Measurements from ENCODE around the gene ENDOU. TPM values are rescaled to one million over a fixed set of nuclear protein-coding genes. Genes with fewer than 3 reads are reported as not detected.

The ENDOU gene
- polyA plus RNA-seq, 3 donors = 0.17 to 0.40 TPM; not detected in 1

DNA sequence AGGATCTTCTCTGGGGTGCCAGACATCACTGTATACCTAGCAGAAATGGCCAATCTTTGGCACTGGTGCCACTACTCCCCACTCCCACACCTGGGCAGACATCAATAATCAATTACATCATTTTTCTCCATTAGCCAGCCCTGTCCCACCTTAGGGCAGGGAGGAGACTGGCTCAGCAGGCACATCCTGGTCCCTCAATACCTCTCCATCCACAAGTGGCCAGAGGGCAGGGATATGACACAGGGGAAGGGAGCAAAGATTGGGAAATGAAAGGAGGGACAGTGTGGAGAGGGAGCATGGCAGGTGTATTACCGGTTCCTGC, 23.2 kb upstream of the ENDOU start:
- peaks cover 0 to 1% (median 0%) of the 10 kb centered on the region in 7 donors for H3K9me3 Mint-ChIP-seq
- DNase-seq = no peak
- Histone ChIP-seq H3K9me3 (replicated peaks in 1 of 2; ENCODE audit: control insufficient read depth in 1 of 2, insufficient read depth in 1 of 2, low read length in 2 of 2) (no peaks in the 10 kb centered on the region), H3K27me3 (ENCODE audit: control insufficient read depth in 2 of 2, insufficient read depth in 2 of 2, low read length in 2 of 2) (no peaks in the 10 kb centered on the region), H3K4me3 (replicated peaks in 1 of 3; ENCODE audit: low read depth in 2 of 3, low read length in 3 of 3) (no peak overlapping the region), H3K4me1 (ENCODE audit: control insufficient read depth in 1 of 2, insufficient read depth in 2 of 2, low read length in 2 of 2) (peaks cover 8 to 13% of the 10 kb centered on the region in 2 donors), H3K36me3 (replicated peaks in 1 of 2; ENCODE audit: control insufficient read depth in 1 of 2, insufficient read depth in 2 of 2, low read length in 2 of 2) (no peaks in the 10 kb centered on the region), H3K79me2 (ENCODE audit: insufficient read depth, low read length) (no peaks in the 10 kb centered on the region), H3K9ac (ENCODE audit: insufficient read depth, low read length, poor library complexity, severe bottlenecking) (no peak overlapping the region), H2AFZ (ENCODE audit: insufficient read depth, low read depth, low read length, poor library complexity, severe bottlenecking) (no peak overlapping the region), H4K20me1 (ENCODE audit: insufficient read depth, low read length) (no peaks in the 10 kb centered on the region), H3K4me2 (replicated peaks; ENCODE audit: extremely low read depth, low read length, poor library complexity, severe bottlenecking) (no peak overlapping the region), H3K27ac (ENCODE audit: low read depth in 1 of 2, low read length in 2 of 2) (no peak overlapping the region)
- no peak overlapping the region for H3K27ac Mint-ChIP-seq
- H3K36me3 Mint-ChIP-seq = no peaks in the 10 kb centered on the region
- WGBS (ENCODE audit: insufficient coverage) = 86% methylated on average over 1 of the region's 1 CpG
- peaks cover 10 to 25% (median 14%) of the 10 kb centered on the region in 3 donors for H3K27me3 Mint-ChIP-seq (ENCODE audit: low read depth in 3 of 3)
- no peak overlapping the region for H3K4me3 Mint-ChIP-seq
- peaks cover 24% of the 10 kb centered on the region for H3K4me1 Mint-ChIP-seq
- TF ChIP-seq, protein P1, sequence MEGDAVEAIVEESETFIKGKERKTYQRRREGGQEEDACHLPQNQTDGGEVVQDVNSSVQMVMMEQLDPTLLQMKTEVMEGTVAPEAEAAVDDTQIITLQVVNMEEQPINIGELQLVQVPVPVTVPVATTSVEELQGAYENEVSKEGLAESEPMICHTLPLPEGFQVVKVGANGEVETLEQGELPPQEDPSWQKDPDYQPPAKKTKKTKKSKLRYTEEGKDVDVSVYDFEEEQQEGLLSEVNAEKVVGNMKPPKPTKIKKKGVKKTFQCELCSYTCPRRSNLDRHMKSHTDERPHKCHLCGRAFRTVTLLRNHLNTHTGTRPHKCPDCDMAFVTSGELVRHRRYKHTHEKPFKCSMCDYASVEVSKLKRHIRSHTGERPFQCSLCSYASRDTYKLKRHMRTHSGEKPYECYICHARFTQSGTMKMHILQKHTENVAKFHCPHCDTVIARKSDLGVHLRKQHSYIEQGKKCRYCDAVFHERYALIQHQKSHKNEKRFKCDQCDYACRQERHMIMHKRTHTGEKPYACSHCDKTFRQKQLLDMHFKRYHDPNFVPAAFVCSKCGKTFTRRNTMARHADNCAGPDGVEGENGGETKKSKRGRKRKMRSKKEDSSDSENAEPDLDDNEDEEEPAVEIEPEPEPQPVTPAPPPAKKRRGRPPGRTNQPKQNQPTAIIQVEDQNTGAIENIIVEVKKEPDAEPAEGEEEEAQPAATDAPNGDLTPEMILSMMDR (IDR thresholded peaks at IDR 0.05) = no peak
- intact Hi-C loops (cut with micrococcal nuclease) = no loop called here

GRCh38 chr12:47747596-47748506, 22.6 kb upstream of the ENDOU start:
- Histone ChIP-seq H3K27me3 (ENCODE audit: control insufficient read depth in 2 of 2, insufficient read depth in 2 of 2, low read length in 2 of 2) (no peaks in the 10 kb centered on the region), H3K9ac (ENCODE audit: insufficient read depth, low read length, poor library complexity, severe bottlenecking) (no peak overlapping the region), H3K9me3 (replicated peaks in 1 of 2; ENCODE audit: control insufficient read depth in 1 of 2, insufficient read depth in 1 of 2, low read length in 2 of 2) (no peaks in the 10 kb centered on the region), H2AFZ (ENCODE audit: insufficient read depth, low read depth, low read length, poor library complexity, severe bottlenecking) (no peak overlapping the region), H3K4me1 (ENCODE audit: control insufficient read depth in 1 of 2, insufficient read depth in 2 of 2, low read length in 2 of 2) (peaks cover 8 to 11% of the 10 kb centered on the region in 2 donors), H3K36me3 (replicated peaks in 1 of 2; ENCODE audit: control insufficient read depth in 1 of 2, insufficient read depth in 2 of 2, low read length in 2 of 2) (no peaks in the 10 kb centered on the region), H4K20me1 (ENCODE audit: insufficient read depth, low read length) (no peaks in the 10 kb centered on the region), H3K27ac (ENCODE audit: low read depth in 1 of 2, low read length in 2 of 2) (no peak overlapping the region), H3K4me2 (replicated peaks; ENCODE audit: extremely low read depth, low read length, poor library complexity, severe bottlenecking) (no peak overlapping the region), H3K4me3 (replicated peaks in 1 of 3; ENCODE audit: low read depth in 2 of 3, low read length in 3 of 3) (no peak overlapping the region), H3K79me2 (ENCODE audit: insufficient read depth, low read length) (no peaks in the 10 kb centered on the region)
- no peak for DNase-seq
- Mint-ChIP-seq H3K4me1 (peaks cover 21% of the 10 kb centered on the region), H3K27me3 (ENCODE audit: low read depth in 3 of 3) (peaks cover 14 to 30% (median 18%) of the 10 kb centered on the region in 3 donors), H3K36me3 (no peaks in the 10 kb centered on the region), H3K4me3 (no peak overlapping the region), H3K27ac (no peak overlapping the region), H3K9me3 (peaks cover 0 to 1% (median 0%) of the 10 kb centered on the region in 7 donors)
- intact Hi-C loops (cut with micrococcal nuclease) = no loop called here
- WGBS (ENCODE audit: insufficient coverage) = 95% methylated on average over 10 of the region's 14 CpGs
- TF ChIP-seq, protein P1 (IDR thresholded peaks at IDR 0.05) = no peak
